Ectodermal cell (in vitro differentiated cells): ENCODE data around the gene KHK.
"Not testable (repeated sequence)": the region's sequence is repeated elsewhere in the genome, so short reads cannot be mapped to it uniquely, and the experiment has no call there.

Source experiments
- H3K27ac ChIP-seq: 2 replicates; pipeline ENCODE4 v1.7.0; 2013; ENCODE audit warnings: mild to moderate bottlenecking, low read depth, low read length; ENCODE audit not compliant: insufficient read depth, poor library complexity, severe bottlenecking
- H3K27me3 ChIP-seq: 2 replicates; pipeline ENCODE4 v1.7.0; 2013; ENCODE audit warnings: mild to moderate bottlenecking, low read length; ENCODE audit not compliant: insufficient read depth, control insufficient read depth, poor library complexity, severe bottlenecking
- H3K36me3 ChIP-seq: one replicate; pipeline ENCODE4 v1.7.0; 2013; ENCODE audit warnings: low read length; ENCODE audit not compliant: control insufficient read depth, insufficient read depth
- H3K4me1 ChIP-seq: one replicate; pipeline ENCODE4 v1.7.0; 2013; ENCODE audit warnings: low read length; ENCODE audit not compliant: control insufficient read depth, insufficient read depth
- H3K4me3 ChIP-seq: 2 replicates; pipeline ENCODE4 v1.7.0; 2013; ENCODE audit warnings: low read depth, low read length, control low read depth; ENCODE audit not compliant: insufficient read depth
- H3K9me3 ChIP-seq: 2 replicates; pipeline ENCODE4 v1.7.0; 2013; ENCODE audit warnings: mild to moderate bottlenecking, low read length, moderate library complexity; ENCODE audit not compliant: control insufficient read depth
- WGBS, 2 experiments: methylation state at CpG; one replicate each; pipeline ENCODE4 v1.1.7; 2013; ENCODE audit warnings: missing lambda C conversion rate in 2 of 2; 5-methylcytosine and 5-hydroxymethylcytosine counted together

Gene KHK

GRCh38 chr2:27072920-27073319 lies 13.7 kb upstream of the KHK start:
- Histone ChIP-seq H3K9me3 (no peaks in the 10 kb centered on the region), H3K27ac (no peak overlapping the region), H3K4me3 (no peak overlapping the region), H3K36me3 (peaks cover 11% of the 10 kb centered on the region), H3K27me3 (no peaks in the 10 kb centered on the region), H3K4me1 (peaks cover 10% of the 10 kb centered on the region)
- 57 to 62% methylated on average over 5 of the region's 5 CpGs for whole genome bisulfite sequencing, 2 experiments

GRCh38 chr2:27073782-27074181 lies 12.8 kb upstream of the KHK start:
- Histone ChIP-seq H3K27me3 (no peaks in the 10 kb centered on the region), H3K4me3 (no peak overlapping the region), H3K9me3 (no peaks in the 10 kb centered on the region), H3K4me1 (peaks cover 14% of the 10 kb centered on the region), H3K27ac (no peak overlapping the region), H3K36me3 (peaks cover 5% of the 10 kb centered on the region)
- WGBS, 2 experiments = 92 to 95% methylated on average over 2 of the region's 2 CpGs

GRCh38 chr2:27074738-27075565 lies 11.6 kb upstream of the KHK start:
- WGBS, 2 experiments = 91 to 94% methylated on average over 4 of the region's 4 CpGs
- Histone ChIP-seq H3K36me3 (no peaks in the 10 kb centered on the region), H3K27me3 (no peaks in the 10 kb centered on the region), H3K4me3 (no peak overlapping the region), H3K27ac (no peak overlapping the region), H3K4me1 (peaks cover 19% of the 10 kb centered on the region), H3K9me3 (no peaks in the 10 kb centered on the region)

- not testable (repeated sequence) for H3K27me3 ChIP-seq, H3K9me3 ChIP-seq, H3K27ac ChIP-seq, H3K4me3 ChIP-seq, H3K36me3 ChIP-seq
- H3K4me1 ChIP-seq = peaks cover 20% of the 10 kb centered on the region
- WGBS, 2 experiments = 92% methylated on average over 6 of the region's 6 CpGs
Observed at GRCh38 chr2:27075566-27075871, 11.1 kb upstream of the KHK start.

- no peak overlapping the region for H3K27ac ChIP-seq
- 89 to 92% methylated on average over 4 of the region's 4 CpGs for WGBS, 2 experiments
- H3K4me1 ChIP-seq = peaks cover 26% of the 10 kb centered on the region
Observed at GRCh38 chr2:27076323-27076722, 10.2 kb upstream of the KHK start.

GRCh38 chr2:27077231-27077630 lies 9.3 kb upstream of the KHK start:
- no peak overlapping the region for H3K4me3 ChIP-seq
- no peaks in the 10 kb centered on the region for H3K9me3 ChIP-seq
- no peaks in the 10 kb centered on the region for H3K36me3 ChIP-seq
- no peaks in the 10 kb centered on the region for H3K27me3 ChIP-seq
- no peak overlapping the region for H3K27ac ChIP-seq
- 90 to 91% methylated on average over 7 of the region's 7 CpGs for WGBS, 2 experiments
- H3K4me1 ChIP-seq = peaks cover 31% of the 10 kb centered on the region

More at GRCh38 chr2:27076323-27076722, 10.2 kb upstream of the KHK start:
- H3K4me3 ChIP-seq = no peak overlapping the region
- H3K36me3 ChIP-seq = no peaks in the 10 kb centered on the region
- no peaks in the 10 kb centered on the region for H3K27me3 ChIP-seq
- no peaks in the 10 kb centered on the region for H3K9me3 ChIP-seq

GRCh38 chr2:27078267-27079194 lies 8.0 kb upstream of the KHK start, which contains the start of gene EMILIN1:
TSS of gene EMILIN1 (plus strand) at chr2:27078615. CDS start at chr2:27079066, 451 bp downstream.
- H3K4me1 ChIP-seq = peaks cover 25% of the 10 kb centered on the region
- no peaks in the 10 kb centered on the region for H3K9me3 ChIP-seq
- peak within 1 kb of the TSS; percentile 16 for H3K27ac ChIP-seq
- 69 to 71% methylated on average over 40 to 41 of the region's 41 CpGs for WGBS, 2 experiments
- no peaks in the 10 kb centered on the region for H3K36me3 ChIP-seq
- no peaks in the 10 kb centered on the region for H3K27me3 ChIP-seq
- H3K4me3 ChIP-seq = no peak within 1 kb of the TSS

- Histone ChIP-seq H3K4me3 (no peak overlapping the region), H3K36me3 (no peaks in the 10 kb centered on the region), H3K27me3 (no peaks in the 10 kb centered on the region), H3K9me3 (no peaks in the 10 kb centered on the region), H3K27ac (peak overlapping the region; percentile 16), H3K4me1 (peaks cover 25% of the 10 kb centered on the region)
- WGBS, 2 experiments = 94% methylated on average over 14 of the region's 14 CpGs
Observed at GRCh38 chr2:27079233-27080139, 7.1 kb upstream of the KHK start.

GRCh38 chr2:27080140-27080469 lies 6.5 kb upstream of the KHK start:
- WGBS, 2 experiments = 96% methylated on average over 7 of the region's 7 CpGs
- Histone ChIP-seq H3K4me1 (peaks cover 25% of the 10 kb centered on the region), H3K36me3 (no peaks in the 10 kb centered on the region), H3K27ac (no peak overlapping the region), H3K27me3 (peaks cover 2% of the 10 kb centered on the region), H3K9me3 (no peaks in the 10 kb centered on the region), H3K4me3 (no peak overlapping the region)
